Astrocyte (in vitro differentiated cells and primary cell): Measurements from ENCODE around the gene CHML. TPM values are rescaled to one million over a fixed set of nuclear protein-coding genes. Genes with fewer than 3 reads are reported as not detected.
A peak's percentile ranks its signal among the peaks of the same experiment; 100 is the strongest.

Source experiments
- DNase-seq: peaks from one replicate; pipeline ENCODE4 v3.0.0-alpha.2; 2010; ENCODE audit warnings: low read depth
- FAIRE-seq: peaks from 2 replicates; lab custom pipeline; 2011; peaks lifted over from hg19 to GRCh38; lab: Jason Lieb, UNC
- H2AFZ ChIP-seq: 2 replicates; pipeline ENCODE4 v1.6.0; 2012; ENCODE audit warnings: low read depth, low read length, inconsistent platforms
- H3K27ac ChIP-seq: 2 replicates; pipeline ENCODE4 v1.5.1; 2011; ENCODE audit warnings: low read depth, low read length, inconsistent platforms
- H3K27me3 ChIP-seq: 2 replicates; pipeline ENCODE4 v1.6.0; 2011; ENCODE audit warnings: low read length, inconsistent platforms; ENCODE audit not compliant: insufficient read depth
- H3K36me3 ChIP-seq: 2 replicates; pipeline ENCODE4 v1.5.1; 2011; ENCODE audit warnings: low read length, inconsistent platforms; ENCODE audit not compliant: insufficient read depth
- H3K4me1 ChIP-seq: 2 replicates; pipeline ENCODE4 v1.5.1; 2011; ENCODE audit warnings: low read length, inconsistent platforms; ENCODE audit not compliant: insufficient read depth
- H3K4me2 ChIP-seq: 2 replicates; pipeline ENCODE4 v1.6.0; 2012; ENCODE audit warnings: low read length, inconsistent platforms
- H3K4me3 ChIP-seq: 2 replicates; pipeline ENCODE4 v1.5.1; 2011; ENCODE audit warnings: low read depth, mild to moderate bottlenecking, low read length, inconsistent platforms; ENCODE audit not compliant: insufficient read depth
- H3K79me2 ChIP-seq: 2 replicates; pipeline ENCODE4 v1.6.0; 2012; ENCODE audit warnings: mild to moderate bottlenecking, low read length, inconsistent platforms; ENCODE audit not compliant: insufficient read depth
- H3K9ac ChIP-seq: 2 replicates; pipeline ENCODE4 v1.6.0; 2012; ENCODE audit warnings: mild to moderate bottlenecking, low read length, inconsistent platforms
- H3K9me3 ChIP-seq: 2 replicates; pipeline ENCODE4 v1.5.1; 2012; ENCODE audit warnings: low read depth, mild to moderate bottlenecking, low read length, inconsistent platforms; ENCODE audit not compliant: insufficient read depth
- H4K20me1 ChIP-seq: 2 replicates; pipeline ENCODE4 v1.6.0; 2012; ENCODE audit warnings: low read length, inconsistent platforms; ENCODE audit not compliant: insufficient read depth
- H3K27ac Mint-ChIP-seq: one replicate; pipeline ENCODE4 v1.8.0; 2021; ENCODE audit warnings: mild to moderate bottlenecking, mixed read lengths; ENCODE audit not compliant: unreplicated experiment
- H3K27me3 Mint-ChIP-seq: one replicate; pipeline ENCODE4 v1.8.0; 2021; ENCODE audit warnings: low read depth, mixed read lengths; ENCODE audit not compliant: unreplicated experiment
- H3K36me3 Mint-ChIP-seq: one replicate; pipeline ENCODE4 v1.8.0; 2021; ENCODE audit warnings: low read depth, mixed read lengths; ENCODE audit not compliant: unreplicated experiment
- H3K4me1 Mint-ChIP-seq: one replicate; pipeline ENCODE4 v1.8.0; 2021; ENCODE audit warnings: low read depth, mixed read lengths; ENCODE audit not compliant: unreplicated experiment
- H3K4me3 Mint-ChIP-seq: one replicate; pipeline ENCODE4 v1.8.0; 2021; ENCODE audit warnings: mild to moderate bottlenecking, moderate library complexity, mixed read lengths; ENCODE audit not compliant: unreplicated experiment
- H3K9me3 Mint-ChIP-seq: one replicate; pipeline ENCODE4 v1.8.0; 2021; ENCODE audit warnings: mild to moderate bottlenecking, mixed read lengths; ENCODE audit not compliant: unreplicated experiment
- EZH2 ChIP-seq: IDR thresholded peaks from 2 replicates; pipeline ENCODE4 v1.6.1; 2012; ENCODE audit warnings: mild to moderate bottlenecking, low read length, inconsistent platforms; ENCODE audit not compliant: insufficient read depth
- total RNA-seq: library from RNA; stranded (reverse); gene quantifications from 2 replicates; pipeline ENCODE4 v1.2.1, GENCODE V29; 2021
- TF ChIP-seq, protein P1 (sequence below): IDR thresholded peaks from 2 replicates; pipeline ENCODE4 v1.5.1; 2011; ENCODE audit warnings: low read depth, mild to moderate bottlenecking, inconsistent platforms, low read length, moderate library complexity; ENCODE audit not compliant: insufficient read depth

The CHML gene
- total RNA-seq, 1 donor from 2014 or later: 22.6 TPM

DNA sequence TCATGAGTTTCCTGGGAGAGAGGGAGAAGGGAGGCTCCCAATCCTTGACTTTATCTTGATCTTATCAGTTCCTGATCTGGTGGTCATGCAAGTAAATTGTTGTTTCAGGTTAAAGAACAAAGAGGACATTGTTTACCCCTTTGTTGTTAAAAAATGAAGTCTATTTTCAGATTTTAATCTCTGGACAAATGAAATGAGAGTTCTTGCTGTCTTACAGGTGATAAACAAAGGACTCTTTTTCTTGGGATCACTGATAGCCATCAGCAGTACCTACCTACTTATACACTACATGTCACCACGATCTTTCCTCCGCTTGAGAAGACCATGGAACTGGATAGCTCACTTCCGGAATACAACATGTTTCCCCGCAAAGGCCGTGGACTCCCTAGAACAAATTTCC is 48.4 kb downstream of the CHML start:
- Mint-ChIP-seq H3K9me3 (no peaks in the 10 kb centered on the region), H3K27ac (peak overlapping the region; percentile 68)
- peaks cover 12% of the 10 kb centered on the region for H3K4me1 ChIP-seq

GRCh38 chr1:241591317-241591716 is 48.9 kb downstream of the CHML start:
- H2AFZ ChIP-seq: no peak overlapping the region
- H3K4me2 ChIP-seq: no peak overlapping the region
- H3K36me3 ChIP-seq: no peaks in the 10 kb centered on the region
- no peak overlapping the region for H3K9ac ChIP-seq
- no peak overlapping the region for H3K4me3 Mint-ChIP-seq
- no peaks in the 10 kb centered on the region for H3K27me3 ChIP-seq
- FAIRE-seq: no peak
- H3K27me3 Mint-ChIP-seq: no peaks in the 10 kb centered on the region
- peak overlapping the region; percentile 68 for H3K27ac Mint-ChIP-seq
- H3K9me3 Mint-ChIP-seq: no peaks in the 10 kb centered on the region
- DNase-seq: peak; percentile 67
- peaks cover 12% of the 10 kb centered on the region for H3K4me1 ChIP-seq
- H4K20me1 ChIP-seq: no peaks in the 10 kb centered on the region
- H3K9me3 ChIP-seq: no peaks in the 10 kb centered on the region
- H3K4me1 Mint-ChIP-seq: peaks cover 25% of the 10 kb centered on the region
- H3K79me2 ChIP-seq: no peaks in the 10 kb centered on the region
- no peak overlapping the region for H3K27ac ChIP-seq
- H3K36me3 Mint-ChIP-seq: no peaks in the 10 kb centered on the region
- TF ChIP-seq EZH2: no peak
- TF ChIP-seq, protein P1, sequence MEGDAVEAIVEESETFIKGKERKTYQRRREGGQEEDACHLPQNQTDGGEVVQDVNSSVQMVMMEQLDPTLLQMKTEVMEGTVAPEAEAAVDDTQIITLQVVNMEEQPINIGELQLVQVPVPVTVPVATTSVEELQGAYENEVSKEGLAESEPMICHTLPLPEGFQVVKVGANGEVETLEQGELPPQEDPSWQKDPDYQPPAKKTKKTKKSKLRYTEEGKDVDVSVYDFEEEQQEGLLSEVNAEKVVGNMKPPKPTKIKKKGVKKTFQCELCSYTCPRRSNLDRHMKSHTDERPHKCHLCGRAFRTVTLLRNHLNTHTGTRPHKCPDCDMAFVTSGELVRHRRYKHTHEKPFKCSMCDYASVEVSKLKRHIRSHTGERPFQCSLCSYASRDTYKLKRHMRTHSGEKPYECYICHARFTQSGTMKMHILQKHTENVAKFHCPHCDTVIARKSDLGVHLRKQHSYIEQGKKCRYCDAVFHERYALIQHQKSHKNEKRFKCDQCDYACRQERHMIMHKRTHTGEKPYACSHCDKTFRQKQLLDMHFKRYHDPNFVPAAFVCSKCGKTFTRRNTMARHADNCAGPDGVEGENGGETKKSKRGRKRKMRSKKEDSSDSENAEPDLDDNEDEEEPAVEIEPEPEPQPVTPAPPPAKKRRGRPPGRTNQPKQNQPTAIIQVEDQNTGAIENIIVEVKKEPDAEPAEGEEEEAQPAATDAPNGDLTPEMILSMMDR: no peak
- H3K4me3 ChIP-seq: no peak overlapping the region

More for the DNA sequence above, 48.4 kb downstream of the CHML start:
- no peak for FAIRE-seq
- no peaks in the 10 kb centered on the region for H3K36me3 ChIP-seq
- no peak for TF ChIP-seq EZH2
- TF ChIP-seq, protein P1: no peak
- no peak overlapping the region for H3K4me2 ChIP-seq
- H3K4me3 Mint-ChIP-seq: no peak overlapping the region
- H3K9ac ChIP-seq: no peak overlapping the region
- H3K27ac ChIP-seq: no peak overlapping the region
- H3K79me2 ChIP-seq: no peaks in the 10 kb centered on the region
- no peak overlapping the region for H2AFZ ChIP-seq
- no peaks in the 10 kb centered on the region for H4K20me1 ChIP-seq
- no peak overlapping the region for H3K4me3 ChIP-seq
- no peaks in the 10 kb centered on the region for H3K9me3 ChIP-seq
- H3K27me3 Mint-ChIP-seq: no peaks in the 10 kb centered on the region
- peaks cover 29% of the 10 kb centered on the region for H3K4me1 Mint-ChIP-seq
- DNase-seq: no peak
- H3K36me3 Mint-ChIP-seq: no peaks in the 10 kb centered on the region
- H3K27me3 ChIP-seq: no peaks in the 10 kb centered on the region

DNA sequence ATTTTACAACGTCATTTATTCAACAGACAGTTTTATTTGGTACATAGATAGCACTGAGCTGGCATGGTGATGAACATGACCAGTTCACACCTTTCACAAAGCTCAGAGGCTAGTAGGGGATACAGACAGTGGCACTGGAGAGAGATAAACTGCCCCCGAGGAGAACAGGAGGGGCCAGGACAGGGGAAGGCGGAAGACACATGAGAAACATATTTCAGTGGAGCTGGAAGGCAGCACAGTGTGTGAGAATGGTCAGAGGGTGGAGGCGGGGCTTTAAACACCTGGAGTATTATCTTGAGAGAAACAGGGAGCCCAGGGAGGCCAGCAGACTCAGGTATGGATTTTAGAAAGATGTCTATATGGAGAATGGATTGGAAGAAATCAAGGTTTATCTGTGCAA is 49.5 kb downstream of the CHML start:
- Histone ChIP-seq H3K79me2 (no peaks in the 10 kb centered on the region), H3K36me3 (no peaks in the 10 kb centered on the region), H3K4me3 (no peak overlapping the region), H2AFZ (no peak overlapping the region), H4K20me1 (no peaks in the 10 kb centered on the region), H3K9ac (no peak overlapping the region), H3K27me3 (no peaks in the 10 kb centered on the region), H3K4me1 (peaks cover 12% of the 10 kb centered on the region), H3K4me2 (no peak overlapping the region), H3K27ac (no peak overlapping the region), H3K9me3 (no peaks in the 10 kb centered on the region)
- Mint-ChIP-seq H3K36me3 (no peaks in the 10 kb centered on the region), H3K27ac (peak overlapping the region; percentile 72), H3K4me1 (peaks cover 23% of the 10 kb centered on the region), H3K27me3 (no peaks in the 10 kb centered on the region), H3K9me3 (no peaks in the 10 kb centered on the region), H3K4me3 (no peak overlapping the region)
- TF ChIP-seq EZH2: no peak
- TF ChIP-seq, protein P1: no peak
- no peak for FAIRE-seq
- DNase-seq: no peak
